ENCODE measurements around the gene CUBN. TPM values are rescaled to one million over a fixed set of nuclear protein-coding genes. Genes with fewer than 3 reads are reported as not detected.

Gene CUBN
- total and polyA plus RNA-seq, 9 of the 15 experiments (the other 6 are each of a cell fraction or from before 2014, with no cell fraction given): 0.04 to 0.33 (median 0.09) TPM

DNA sequence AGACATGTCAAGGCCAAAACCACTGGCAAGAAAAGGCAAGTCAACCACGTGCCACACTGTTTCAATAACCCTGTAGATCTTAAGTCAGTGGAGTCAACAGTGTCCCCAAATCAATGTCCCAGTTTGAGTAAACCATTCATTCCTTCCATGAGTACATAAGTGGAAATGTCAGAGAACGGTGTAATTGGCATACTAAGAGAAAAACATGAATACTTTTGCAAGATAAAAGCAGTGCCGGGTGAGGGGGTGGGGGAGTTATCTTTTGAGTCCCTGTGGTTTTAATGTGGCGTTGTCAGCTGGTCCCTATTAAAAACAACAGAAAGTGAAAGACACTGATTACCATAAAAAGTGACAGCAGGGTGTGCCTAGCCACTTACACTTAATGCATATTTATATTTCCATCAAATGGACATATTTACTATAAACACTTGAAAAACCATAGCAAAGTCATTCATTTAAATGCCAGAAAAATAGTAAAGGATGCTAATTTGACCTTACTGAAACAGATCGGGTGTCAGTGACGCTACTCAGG lies 350.2 kb downstream of the CUBN start:
- H3K27ac ChIP-seq (ENCODE audit: extremely low read depth, low read depth, low read length): no peak overlapping the region
- FAIRE-seq (no peak), DNase-seq (ENCODE audit: extremely low read depth in 1 of 4, low spot score in 3 of 4) (no peak), ATAC-seq (no peak)
- no peaks in the 10 kb centered on the region for H3K9me3 ChIP-seq (replicated peaks; ENCODE audit: control insufficient read depth, insufficient read depth, low read depth, low read length)
- BruUV-seq (replicated peaks): no TSS peak
- H3K9ac ChIP-seq (ENCODE audit: insufficient read depth in 1 of 2, low read depth in 2 of 2, low read length in 2 of 2): no peak overlapping the region
- ChIA-PET CTCF (ENCODE audit: low intra/inter-chr PET ratio) (interaction anchor here (0.9 kb wide), 1 partner anchor 876 kb away, joined by 4 read pairs; no protein-coding TSS in a partner anchor), POLR2A (no interaction called here)
- no peaks in the 10 kb centered on the region for H3K36me3 ChIP-seq (ENCODE audit: control insufficient read depth, insufficient read depth, low read length)
- H3K79me2 ChIP-seq (ENCODE audit: control insufficient read depth, insufficient read depth, low read length): no peaks in the 10 kb centered on the region
- H3K27me3 ChIP-seq (ENCODE audit: control insufficient read depth in 2 of 2, insufficient read depth in 2 of 2, low read length in 2 of 2): no peaks in the 10 kb centered on the region
- H3K4me3 ChIP-seq: no peak overlapping the region
- H3K9me1 ChIP-seq (ENCODE audit: control insufficient read depth, insufficient read depth, low read length): no peaks in the 10 kb centered on the region
- H3K4me1 ChIP-seq (replicated peaks in 1 of 2; ENCODE audit: control insufficient read depth in 2 of 2, insufficient read depth in 2 of 2, low read length in 2 of 2): no peaks in the 10 kb centered on the region
- no peak overlapping the region for H3K4me2 ChIP-seq (ENCODE audit: insufficient read depth, low read length)
- WGBS (ENCODE audit: insufficient coverage, low coverage, missing lambda C conversion rate): 42% methylated on average over 6 of the region's 6 CpGs
- intact Hi-C loops (cut with micrococcal nuclease): loop anchor here (5.0 to 10.0 kb wide), 2 partner anchors 232 to 665 kb away; no protein-coding TSS in a partner anchor
- H4K20me1 ChIP-seq (replicated peaks; ENCODE audit: control insufficient read depth, insufficient read depth, low read length): no peaks in the 10 kb centered on the region
- TF ChIP-seq GABPB1 (CRISPR knock-in tag; IDR thresholded peaks at IDR 0.05): no peak
- TF ChIP-seq SMARCC2 (IDR thresholded peaks at IDR 0.05; ENCODE audit: low read depth): no peak
- no peak for TF ChIP-seq POLR2AphosphoS2 (IDR thresholded peaks at IDR 0.05; ENCODE audit: low read length)
- TF ChIP-seq FOSL1 (tag; conservative IDR thresholded peaks at IDR 0.05): no peak
- in situ Hi-C loops (cut with MboI): loop anchor here (25.0 kb wide), 1 partner anchor 1342 kb away; no protein-coding TSS in a partner anchor
- no peak overlapping the region for H2AFZ ChIP-seq (ENCODE audit: low read depth, low read length)

Measured in K562 (cell line).